ENCODE data around the gene CDYL2.

CDYL2 gene

GRCh38 chr16:80666378-80667250, 137.8 kb downstream of the CDYL2 start:
- DNase-seq (ENCODE audit: low spot score) = no peak
- TF ChIP-seq, protein P1, sequence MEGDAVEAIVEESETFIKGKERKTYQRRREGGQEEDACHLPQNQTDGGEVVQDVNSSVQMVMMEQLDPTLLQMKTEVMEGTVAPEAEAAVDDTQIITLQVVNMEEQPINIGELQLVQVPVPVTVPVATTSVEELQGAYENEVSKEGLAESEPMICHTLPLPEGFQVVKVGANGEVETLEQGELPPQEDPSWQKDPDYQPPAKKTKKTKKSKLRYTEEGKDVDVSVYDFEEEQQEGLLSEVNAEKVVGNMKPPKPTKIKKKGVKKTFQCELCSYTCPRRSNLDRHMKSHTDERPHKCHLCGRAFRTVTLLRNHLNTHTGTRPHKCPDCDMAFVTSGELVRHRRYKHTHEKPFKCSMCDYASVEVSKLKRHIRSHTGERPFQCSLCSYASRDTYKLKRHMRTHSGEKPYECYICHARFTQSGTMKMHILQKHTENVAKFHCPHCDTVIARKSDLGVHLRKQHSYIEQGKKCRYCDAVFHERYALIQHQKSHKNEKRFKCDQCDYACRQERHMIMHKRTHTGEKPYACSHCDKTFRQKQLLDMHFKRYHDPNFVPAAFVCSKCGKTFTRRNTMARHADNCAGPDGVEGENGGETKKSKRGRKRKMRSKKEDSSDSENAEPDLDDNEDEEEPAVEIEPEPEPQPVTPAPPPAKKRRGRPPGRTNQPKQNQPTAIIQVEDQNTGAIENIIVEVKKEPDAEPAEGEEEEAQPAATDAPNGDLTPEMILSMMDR (IDR thresholded peaks at IDR 0.05; ENCODE audit: borderline replicate concordance, control extremely low read depth, extremely low read depth, insufficient read depth, missing control alignments) = no peak
- in situ Hi-C loops (cut with MboI; ENCODE audit: low sequenced_read_pairs, unreplicated experiment) = no loop called here

DNA sequence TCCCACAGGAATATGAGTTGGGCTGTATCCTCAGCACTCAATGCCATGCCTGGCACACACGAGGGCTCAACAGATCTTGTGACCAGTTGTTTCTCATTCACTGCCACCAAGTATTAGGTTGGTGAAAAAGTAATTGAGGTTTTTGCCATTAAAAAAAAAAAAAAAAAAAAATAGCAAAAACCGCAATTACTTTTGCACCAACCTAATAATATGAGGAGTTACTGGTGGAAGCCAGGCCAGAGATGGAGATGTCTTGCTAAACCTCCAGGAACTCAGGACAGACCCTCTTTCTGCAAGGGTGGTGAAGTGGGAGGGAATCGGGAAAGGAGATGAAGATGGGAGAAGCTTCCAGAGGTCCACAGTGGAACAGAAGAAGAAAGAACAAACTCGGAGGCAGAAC, 139.0 kb downstream of the CDYL2 start:
- no peak for DNase-seq (ENCODE audit: low spot score)
- in situ Hi-C loops (cut with MboI; ENCODE audit: low sequenced_read_pairs, unreplicated experiment) = no loop called here
- TF ChIP-seq, protein P1 (IDR thresholded peaks at IDR 0.05; ENCODE audit: borderline replicate concordance, control extremely low read depth, extremely low read depth, insufficient read depth, missing control alignments) = no peak

DNA sequence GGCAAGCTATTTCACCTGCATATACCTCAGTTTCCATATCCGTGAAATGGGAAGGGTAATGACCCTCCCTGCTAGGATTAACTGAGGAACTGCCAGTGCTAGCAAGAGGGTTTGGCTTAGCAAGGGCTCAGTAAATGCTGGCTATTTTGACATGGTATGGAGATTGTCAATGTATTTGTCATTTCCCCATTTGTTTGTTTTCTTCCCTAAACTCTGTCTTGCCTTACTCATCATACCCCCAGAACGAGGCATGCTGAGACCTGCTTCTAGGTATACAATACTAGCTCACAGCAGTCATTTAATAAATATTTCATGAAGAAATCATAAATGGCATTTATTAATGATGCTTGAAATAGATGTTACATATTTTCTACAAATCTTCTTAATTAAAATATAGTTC, 139.6 kb downstream of the CDYL2 start:
- no peak for DNase-seq (ENCODE audit: low spot score)
- in situ Hi-C loops (cut with MboI; ENCODE audit: low sequenced_read_pairs, unreplicated experiment) = no loop called here
- TF ChIP-seq, protein P1 (IDR thresholded peaks at IDR 0.05; ENCODE audit: borderline replicate concordance, control extremely low read depth, extremely low read depth, insufficient read depth, missing control alignments) = no peak

GRCh38 chr16:80664226-80664625, 140.2 kb downstream of the CDYL2 start:
- in situ Hi-C loops (cut with MboI; ENCODE audit: low sequenced_read_pairs, unreplicated experiment) = no loop called here

GRCh38 chr16:80663078-80663477, 141.3 kb downstream of the CDYL2 start:
- TF ChIP-seq, protein P1 (IDR thresholded peaks at IDR 0.05; ENCODE audit: borderline replicate concordance, control extremely low read depth, extremely low read depth, insufficient read depth, missing control alignments) = no peak
- DNase-seq (ENCODE audit: low spot score) = no peak
- in situ Hi-C loops (cut with MboI; ENCODE audit: low sequenced_read_pairs, unreplicated experiment) = no loop called here

More at GRCh38 chr16:80664226-80664625, 140.2 kb downstream of the CDYL2 start:
- TF ChIP-seq, protein P1 (IDR thresholded peaks at IDR 0.05; ENCODE audit: borderline replicate concordance, control extremely low read depth, extremely low read depth, insufficient read depth, missing control alignments) = no peak
- no peak for DNase-seq (ENCODE audit: low spot score)

DNA sequence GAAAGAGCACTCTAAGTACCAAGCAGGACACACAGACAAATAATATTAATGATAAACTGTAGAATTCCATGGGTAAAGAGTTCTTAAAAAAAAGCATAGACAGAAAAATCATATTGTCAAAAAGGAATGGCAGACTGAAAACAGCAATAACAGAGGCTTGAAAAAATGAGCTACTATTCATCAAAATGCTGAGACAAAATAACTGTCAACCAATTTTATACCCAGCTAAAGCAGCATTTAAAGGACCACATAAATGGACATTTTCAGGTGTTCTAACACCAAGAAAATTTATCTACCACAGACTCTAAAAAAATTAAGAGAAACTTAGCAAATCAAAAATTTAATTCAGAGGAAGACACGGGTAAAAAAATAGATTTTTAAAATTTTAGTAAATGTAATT, 144.5 kb downstream of the CDYL2 start:
- in situ Hi-C loops (cut with MboI; ENCODE audit: low sequenced_read_pairs, unreplicated experiment) = no loop called here
- TF ChIP-seq, protein P1 (IDR thresholded peaks at IDR 0.05; ENCODE audit: borderline replicate concordance, control extremely low read depth, extremely low read depth, insufficient read depth, missing control alignments) = no peak

More for the DNA sequence above, 144.5 kb downstream of the CDYL2 start:
- DNase-seq (ENCODE audit: low spot score) = no peak

Data from GM13976 (cell line).